DND-41 (cell line): ENCODE data around the gene UHRF1.

Experiments
- ATAC-seq: fragments of 200-7000 bp; cut with Tn5 transposase; 3 replicates; pipeline ENCODE4 v1.9.1; 2021; ENCODE audit warnings: low read depth; ENCODE audit not compliant: insufficient read depth
- DNase-seq: peaks from one replicate; pipeline ENCODE4 v3.0.0-alpha.2; 2020
- H2AFZ ChIP-seq: 2 replicates; pipeline ENCODE4 v1.6.0; 2012; ENCODE audit warnings: low read depth, low read length
- H3K27ac ChIP-seq: 2 replicates; pipeline ENCODE4 v1.5.1; 2012; ENCODE audit warnings: low read length, inconsistent platforms
- H3K27me3 ChIP-seq: fragments of 200-600 bp; sonication (generic); 2 replicates; pipeline ENCODE4 v1.6.0; 2012; ENCODE audit warnings: low read length, mild to moderate bottlenecking, inconsistent platforms; ENCODE audit not compliant: insufficient read depth, poor library complexity
- H3K36me3 ChIP-seq: 2 replicates; pipeline ENCODE4 v1.5.1; 2012; ENCODE audit warnings: low read length, inconsistent platforms; ENCODE audit not compliant: insufficient read depth
- H3K4me1 ChIP-seq: 2 replicates; pipeline ENCODE4 v1.5.1; 2012; ENCODE audit warnings: mild to moderate bottlenecking, low read length; ENCODE audit not compliant: insufficient read depth
- H3K4me2 ChIP-seq: 2 replicates; pipeline ENCODE4 v1.6.0; 2012; ENCODE audit warnings: mild to moderate bottlenecking, moderate library complexity, low read length, inconsistent platforms; ENCODE audit not compliant: insufficient read depth
- H3K4me3 ChIP-seq, 2 experiments: fragments of 200-600 bp in 1 of 2; shearing (Covaris generic) in 1 of 2; 2 replicates each; pipeline ENCODE4 v1.5.1; 2012 to 2016; ENCODE audit warnings: inconsistent platforms in 2 of 2, low read length in 2 of 2, mild to moderate bottlenecking in 2 of 2, low read depth in 1 of 2, moderate library complexity in 1 of 2
- H3K79me2 ChIP-seq: 2 replicates; pipeline ENCODE4 v1.6.0; 2012; ENCODE audit warnings: low read length, inconsistent platforms; ENCODE audit not compliant: insufficient read depth
- H3K9ac ChIP-seq: 2 replicates; pipeline ENCODE4 v1.6.0; 2012; ENCODE audit warnings: low read depth, mild to moderate bottlenecking, inconsistent platforms, low read length, moderate library complexity
- H3K9me3 ChIP-seq: 2 replicates; pipeline ENCODE4 v1.5.1; 2012; ENCODE audit warnings: low read length, moderate library complexity, mild to moderate bottlenecking, inconsistent platforms; ENCODE audit not compliant: insufficient read depth, severe bottlenecking
- H4K20me1 ChIP-seq: 2 replicates; pipeline ENCODE4 v1.6.0; 2012; ENCODE audit warnings: low read length; ENCODE audit not compliant: insufficient read depth
- CTCF ChIP-seq: IDR thresholded peaks from 2 replicates; pipeline ENCODE4 v1.5.1; 2012; ENCODE audit warnings: borderline replicate concordance, low read length, moderate library complexity, mild to moderate bottlenecking; ENCODE audit not compliant: poor library complexity, severe bottlenecking; ENCODE audit errors: extremely low read depth
- EZH2 ChIP-seq: IDR thresholded peaks from 3 replicates; pipeline ENCODE4 v1.6.1; 2012; ENCODE audit warnings: borderline replicate concordance, low read depth, mild to moderate bottlenecking, moderate library complexity, low read length, inconsistent platforms; ENCODE audit not compliant: severe bottlenecking

Gene UHRF1

GRCh38 chr19:4909897-4910593, 744 bp downstream of the UHRF1 start:
- Histone ChIP-seq H3K27me3 (no peaks in the 10 kb centered on the region), H3K4me1 (peaks cover 51% of the 10 kb centered on the region), H3K9ac (peak overlapping the region; percentile 92), H3K9me3 (no peaks in the 10 kb centered on the region), H3K4me3 (peak overlapping the region; percentile 29 to 61), H4K20me1 (peaks cover 48% of the 10 kb centered on the region), H3K79me2 (peaks cover 52% of the 10 kb centered on the region), H3K36me3 (peaks cover 48% of the 10 kb centered on the region), H3K27ac (peak overlapping the region; percentile 88), H3K4me2 (peak overlapping the region; percentile 95), H2AFZ (peak overlapping the region; percentile 70)
- ATAC-seq (peak; percentile 82), DNase-seq (peak; percentile 97)
- TF ChIP-seq CTCF (no peak), EZH2 (no peak)

- H3K36me3 ChIP-seq, result peaks cover 55% of the 10 kb centered on the region
- H3K9me3 ChIP-seq, result no peaks in the 10 kb centered on the region
- H4K20me1 ChIP-seq, result peaks cover 55% of the 10 kb centered on the region
- H3K4me1 ChIP-seq, result peaks cover 53% of the 10 kb centered on the region
- H3K27me3 ChIP-seq, result no peaks in the 10 kb centered on the region
- peak overlapping the region; percentile 3; the same call in 1 of the 2 replicates for H2AFZ ChIP-seq
- peak overlapping the region; percentile 55 for H3K27ac ChIP-seq
- peak overlapping the region; percentile 92 for H3K9ac ChIP-seq
- TF ChIP-seq EZH2 (no peak), CTCF (no peak)
- ATAC-seq (no peak), DNase-seq (peak; percentile 64)
- H3K79me2 ChIP-seq, result peaks cover 59% of the 10 kb centered on the region
- peak overlapping the region; percentile 29 to 61; a peak in 3 of 4 replicates for H3K4me3 ChIP-seq
- peak overlapping the region; percentile 95 for H3K4me2 ChIP-seq
These were observed 1.4 kb downstream of the UHRF1 start for GRCh38 chr19:4910594-4911281.

GRCh38 chr19:4911314-4911713, 2.0 kb downstream of the UHRF1 start:
- peak overlapping the region; percentile 29 to 61; a peak in 3 of 4 replicates for H3K4me3 ChIP-seq
- no peak for TF ChIP-seq CTCF
- no peak for TF ChIP-seq EZH2
- peaks cover 55% of the 10 kb centered on the region for H3K4me1 ChIP-seq
- peaks cover 60% of the 10 kb centered on the region for H4K20me1 ChIP-seq
- H3K79me2 ChIP-seq, result peaks cover 64% of the 10 kb centered on the region
- DNase-seq (no peak), ATAC-seq (no peak)
- H3K4me2 ChIP-seq, result peak overlapping the region; percentile 95
- H3K27ac ChIP-seq, result peak overlapping the region; percentile 55
- H3K9ac ChIP-seq, result peak overlapping the region; percentile 92
- no peak overlapping the region for H2AFZ ChIP-seq
- H3K9me3 ChIP-seq, result no peaks in the 10 kb centered on the region
- no peaks in the 10 kb centered on the region for H3K27me3 ChIP-seq
- H3K36me3 ChIP-seq, result peaks cover 61% of the 10 kb centered on the region
